ENCODE results near the gene SHMT1.
"Not testable (repeated sequence)": the region's sequence is repeated elsewhere in the genome, so short reads cannot be mapped to it uniquely, and the experiment has no call there.

Gene SHMT1

GRCh38 chr17:18324140-18325050, 39.0 kb downstream of the SHMT1 start:
- DNase-seq = no peak

GRCh38 chr17:18323507-18324139, 39.7 kb downstream of the SHMT1 start:
- no peak for DNase-seq

GRCh38 chr17:18323007-18323406, 40.3 kb downstream of the SHMT1 start:
- DNase-seq = no peak

- DNase-seq = no peak
These were observed 40.8 kb downstream of the SHMT1 start for GRCh38 chr17:18322522-18322921.

- DNase-seq = no peak
These were observed 42.0 kb downstream of the SHMT1 start for GRCh38 chr17:18321309-18321708.

GRCh38 chr17:18320301-18320700, 43.0 kb downstream of the SHMT1 start:
- DNase-seq = no peak

- DNase-seq = no peak
These were observed 43.6 kb downstream of the SHMT1 start for GRCh38 chr17:18319604-18320256.

- no peak for DNase-seq
These were observed 44.4 kb downstream of the SHMT1 start for GRCh38 chr17:18318771-18319450.

GRCh38 chr17:18318117-18318516, 45.2 kb downstream of the SHMT1 start:
- no peak for DNase-seq

GRCh38 chr17:18315961-18316360, 47.4 kb downstream of the SHMT1 start:
- no peak for DNase-seq

GRCh38 chr17:18315562-18315922, 47.8 kb downstream of the SHMT1 start:
- DNase-seq = no peak

- DNase-seq = peak; percentile 91
These were observed 48.4 kb downstream of the SHMT1 start, which contains the start of the genes SMCR8 and TOP3A for GRCh38 chr17:18314731-18315561. Gene SMCR8 (plus strand): TSS chr17:18315293. CDS start chr17:18315790, 497 bp downstream. Gene TOP3A (minus strand): TSS chr17:18314994. CDS start chr17:18314778, 216 bp downstream.

- no peak for DNase-seq
These were observed 49.2 kb downstream of the SHMT1 start for GRCh38 chr17:18314059-18314730.

- no peak for DNase-seq
These were observed 54.1 kb downstream of the SHMT1 start for GRCh38 chr17:18309202-18309601.

- DNase-seq = not testable (repeated sequence)
These were observed 60.1 kb downstream of the SHMT1 start for GRCh38 chr17:18303206-18303605.

GRCh38 chr17:18300725-18301480, 62.4 kb downstream of the SHMT1 start:
- DNase-seq = no peak

GRCh38 chr17:18298061-18298460, 65.3 kb downstream of the SHMT1 start:
- DNase-seq = not testable (repeated sequence)

GRCh38 chr17:18291718-18292540, 71.4 kb downstream of the SHMT1 start:
- no peak for DNase-seq

GRCh38 chr17:18285296-18285695, 78.1 kb downstream of the SHMT1 start:
- DNase-seq = no peak

- DNase-seq = no peak
These were observed 81.6 kb downstream of the SHMT1 start for GRCh38 chr17:18281788-18282187.
